Cardiac septum (tissue), 1 donor: Measurements from ENCODE around the gene CCDC188. TPM values are rescaled to one million over a fixed set of nuclear protein-coding genes. Genes with fewer than 3 reads are reported as not detected.

Experiments
- DNase-seq: peaks from one replicate; pipeline ENCODE4 v3.0.0-alpha.2; 2020; ENCODE audit warnings: low spot score
- intact Hi-C: fragments of 100-400 bp; cut with DNase I; formaldehyde crosslinking; loops from one replicate; pipeline ENCODE4 v1.14.0; 2022
- total RNA-seq: library from RNA; stranded (reverse); fragmentation: NEBNext Ultra II Directional; extraction: Animal tissue kit (Norgen Biotek cat#: 25700); gene quantifications from one replicate; pipeline ENCODE4 v1.2.1, GENCODE V29; 2021
- donor health status: DM: no; HTN: no; CAD: no.

Gene CCDC188
- total RNA-seq, 1 donor from 2014 or later = 0.67 TPM

GRCh38 chr22:20155330-20156041 lies 4.6 kb upstream of the CCDC188 start:
- intact Hi-C loops = no loop called here
- no peak for DNase-seq

- DNase-seq = no peak
- intact Hi-C loops = no loop called here
These were observed 3.8 kb upstream of the CCDC188 start for GRCh38 chr22:20154602-20155187.

- intact Hi-C loops = no loop called here
- DNase-seq = no peak
These were observed 3.1 kb upstream of the CCDC188 start for GRCh38 chr22:20153945-20154344.

- DNase-seq = no peak
- intact Hi-C loops = no loop called here
These were observed 1.6 kb upstream of the CCDC188 start for GRCh38 chr22:20152464-20152890.

- intact Hi-C loops = no loop called here
- no peak for DNase-seq
These were observed 377 bp upstream of the CCDC188 start for GRCh38 chr22:20151276-20151588.

- no peak for DNase-seq
- intact Hi-C loops = no loop called here
These were observed 1.3 kb downstream of the CCDC188 start for GRCh38 chr22:20149257-20150250.

GRCh38 chr22:20148414-20148813 lies 2.4 kb downstream of the CCDC188 start:
- intact Hi-C loops = no loop called here
- DNase-seq = no peak

GRCh38 chr22:20147237-20147988 lies 3.4 kb downstream of the CCDC188 start:
- intact Hi-C loops = no loop called here
- DNase-seq = no peak

- DNase-seq = no peak
- intact Hi-C loops = no loop called here
These were observed 4.1 kb downstream of the CCDC188 start for GRCh38 chr22:20146777-20147176.

GRCh38 chr22:20145832-20146223 lies 5.0 kb downstream of the CCDC188 start:
- intact Hi-C loops = no loop called here
- no peak for DNase-seq

- DNase-seq = no peak
- intact Hi-C loops = no loop called here
These were observed 5.5 kb downstream of the CCDC188 start for GRCh38 chr22:20145206-20145831.

- intact Hi-C loops = no loop called here
- DNase-seq = no peak
These were observed 6.8 kb downstream of the CCDC188 start for GRCh38 chr22:20143883-20144665.

GRCh38 chr22:20142711-20143621 lies 7.9 kb downstream of the CCDC188 start:
- intact Hi-C loops = no loop called here
- no peak for DNase-seq

- intact Hi-C loops = no loop called here
- DNase-seq = no peak
These were observed 9.4 kb downstream of the CCDC188 start for GRCh38 chr22:20141186-20142077.

- intact Hi-C loops = no loop called here
- DNase-seq = no peak
These were observed 10.3 kb downstream of the CCDC188 start for GRCh38 chr22:20140521-20140964.

- DNase-seq = no peak
- intact Hi-C loops = no loop called here
These were observed 10.8 kb downstream of the CCDC188 start for GRCh38 chr22:20140107-20140445.
